Activated CD4-positive, alpha-beta memory T cell treated with anti-CD3 and anti-CD28 coated beads for 36 hours (primary cell): ENCODE data around the gene CAPS. TPM values are rescaled to one million over a fixed set of nuclear protein-coding genes. Genes with fewer than 3 reads are reported as not detected.

Experiments
- CTCF ChIA-PET: fragments of 350-600 bp; sonication (Branson Sonifier 250); formaldehyde crosslinking; loops from one replicate; lab custom pipeline; 2021; ENCODE audit warnings: antibody characterized with exemption, inconsistent platforms; lab: Charles Lee
- POLR2A ChIA-PET: fragments of 350-600 bp; sonication (Branson Sonifier 250); formaldehyde crosslinking; loops from one replicate; lab custom pipeline; 2021; ENCODE audit warnings: antibody characterized with exemption; lab: Charles Lee
- DNase-seq: peaks from one replicate; pipeline ENCODE4 v3.0.0-alpha.2; 2020
- H3K27ac Mint-ChIP-seq: one replicate; pipeline ENCODE4 v1.8.0; 2021; ENCODE audit warnings: mixed read lengths
- H3K27me3 Mint-ChIP-seq: one replicate; pipeline ENCODE4 v1.8.0; 2021; ENCODE audit warnings: mixed read lengths
- H3K36me3 Mint-ChIP-seq: one replicate; pipeline ENCODE4 v1.8.0; 2021; ENCODE audit warnings: mixed read lengths
- H3K4me1 Mint-ChIP-seq: one replicate; pipeline ENCODE4 v1.8.0; 2021; ENCODE audit warnings: low read depth, mixed read lengths
- H3K4me3 Mint-ChIP-seq: one replicate; pipeline ENCODE4 v1.8.0; 2021; ENCODE audit warnings: mild to moderate bottlenecking, mixed read lengths
- H3K9me3 Mint-ChIP-seq: one replicate; pipeline ENCODE4 v1.8.0; 2021; ENCODE audit warnings: mixed read lengths
- intact Hi-C: fragments of 100-400 bp; cut with micrococcal nuclease; formaldehyde crosslinking; loops from one replicate; pipeline ENCODE4 v1.15.1; 2023
- total RNA-seq, 2 experiments: library from RNA; stranded (reverse); gene quantifications; one replicate each; pipeline ENCODE4 v1.2.3, GENCODE V29; 2021

Gene CAPS
- total RNA-seq, 2 experiments from 2014 or later = 3.7 to 3.9 TPM

DNA sequence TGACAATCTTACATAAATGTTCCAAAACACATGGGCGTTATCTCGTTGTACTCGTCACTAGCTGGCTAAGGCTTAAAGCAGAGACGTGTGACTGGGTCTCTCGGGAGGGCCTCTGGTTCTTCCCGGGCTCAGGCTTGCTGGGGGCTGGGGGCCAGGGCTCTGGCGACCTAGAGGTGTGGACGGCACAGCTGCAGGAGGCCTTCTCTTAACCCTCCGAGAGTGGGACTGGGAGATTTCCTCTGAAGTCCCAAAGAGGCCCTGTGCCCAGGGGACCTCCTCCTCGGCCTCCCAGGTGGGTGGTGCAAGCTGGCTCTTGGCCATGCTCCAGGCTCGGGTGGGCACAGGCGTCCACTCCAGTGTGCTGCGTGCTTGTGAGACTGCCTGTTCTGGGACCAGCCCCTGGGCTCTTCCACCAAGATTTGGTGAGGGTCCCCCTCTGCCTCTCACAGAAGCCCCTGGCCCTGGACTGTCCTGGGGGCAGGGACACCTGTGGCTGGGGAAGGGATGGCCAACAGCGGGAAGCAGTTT is 2.2 kb downstream of the CAPS start:
- H3K36me3 Mint-ChIP-seq = peaks cover 5% of the 10 kb centered on the region
- H3K27ac Mint-ChIP-seq = no peak overlapping the region
- DNase-seq = no peak
- no peaks in the 10 kb centered on the region for H3K4me1 Mint-ChIP-seq
- no peaks in the 10 kb centered on the region for H3K9me3 Mint-ChIP-seq
- no peaks in the 10 kb centered on the region for H3K27me3 Mint-ChIP-seq
- POLR2A ChIA-PET = no interaction called here
- CTCF ChIA-PET = no interaction called here
- H3K4me3 Mint-ChIP-seq = no peak overlapping the region
- intact Hi-C loops = no loop called here

DNA sequence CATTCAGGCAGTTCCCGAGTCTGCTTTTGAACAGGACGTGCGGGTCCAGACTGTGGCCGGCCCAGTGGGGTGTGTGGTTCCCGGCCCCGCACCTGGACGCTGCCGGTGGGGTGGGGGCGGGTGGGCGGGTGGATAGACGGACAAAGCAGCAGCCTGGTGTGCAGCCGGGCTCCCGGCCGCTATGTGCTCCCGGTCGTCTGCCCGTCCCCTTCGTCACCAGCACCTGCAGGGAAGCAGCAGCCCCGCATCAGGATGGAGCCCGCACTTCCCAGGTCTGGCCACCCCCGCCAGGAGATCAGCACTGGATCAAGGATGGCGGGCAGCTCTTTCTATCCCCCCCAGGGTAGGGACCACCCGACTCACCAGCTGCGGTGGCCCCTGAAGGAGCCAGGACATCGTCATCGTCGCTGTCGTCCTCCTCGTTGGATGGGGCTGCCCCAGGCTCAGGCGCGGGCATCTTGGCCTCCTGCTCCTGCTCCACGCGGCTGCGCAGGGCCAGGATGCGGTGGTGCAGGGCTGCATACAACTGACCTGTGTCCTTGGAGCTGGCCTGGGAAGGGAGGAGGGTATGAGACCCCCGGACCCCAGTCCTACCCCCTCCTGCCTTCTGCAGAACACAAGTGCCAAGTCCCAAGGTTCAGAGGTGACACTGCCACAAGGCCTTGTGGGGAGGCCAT is 3.5 kb downstream of the CAPS start:
- POLR2A ChIA-PET = no interaction called here
- H3K4me1 Mint-ChIP-seq = no peaks in the 10 kb centered on the region
- H3K36me3 Mint-ChIP-seq = peaks cover 10% of the 10 kb centered on the region
- DNase-seq = no peak
- H3K27me3 Mint-ChIP-seq = no peaks in the 10 kb centered on the region
- intact Hi-C loops = no loop called here
- no peak overlapping the region for H3K4me3 Mint-ChIP-seq
- no peaks in the 10 kb centered on the region for H3K9me3 Mint-ChIP-seq
- CTCF ChIA-PET = no interaction called here
- no peak overlapping the region for H3K27ac Mint-ChIP-seq

- H3K27ac Mint-ChIP-seq = no peak overlapping the region
- no peak for DNase-seq
- CTCF ChIA-PET = interaction anchor here (1.1 kb wide), 1 partner anchor 50 kb away, joined by 6 read pairs; no protein-coding TSS in a partner anchor
- POLR2A ChIA-PET = no interaction called here
- intact Hi-C loops = no loop called here
- no peak overlapping the region for H3K4me3 Mint-ChIP-seq
- no peaks in the 10 kb centered on the region for H3K4me1 Mint-ChIP-seq
- peaks cover 18% of the 10 kb centered on the region for H3K36me3 Mint-ChIP-seq
- H3K9me3 Mint-ChIP-seq = no peaks in the 10 kb centered on the region
- H3K27me3 Mint-ChIP-seq = no peaks in the 10 kb centered on the region
Measured at GRCh38 chr19:5918463-5919079, 4.5 kb downstream of the CAPS start.

GRCh38 chr19:5921516-5922160 is 7.6 kb downstream of the CAPS start:
- POLR2A ChIA-PET = no interaction called here
- no peaks in the 10 kb centered on the region for H3K4me1 Mint-ChIP-seq
- H3K4me3 Mint-ChIP-seq = no peak overlapping the region
- no peaks in the 10 kb centered on the region for H3K9me3 Mint-ChIP-seq
- H3K27me3 Mint-ChIP-seq = no peaks in the 10 kb centered on the region
- no peak overlapping the region for H3K27ac Mint-ChIP-seq
- peaks cover 23% of the 10 kb centered on the region for H3K36me3 Mint-ChIP-seq
- intact Hi-C loops = no loop called here
- no peak for DNase-seq
- CTCF ChIA-PET = no interaction called here

- Mint-ChIP-seq H3K27me3 (no peaks in the 10 kb centered on the region), H3K4me3 (no peak overlapping the region), H3K27ac (no peak overlapping the region), H3K9me3 (no peaks in the 10 kb centered on the region), H3K4me1 (no peaks in the 10 kb centered on the region), H3K36me3 (peaks cover 24% of the 10 kb centered on the region)
- ChIA-PET POLR2A (no interaction called here), CTCF (no interaction called here)
- intact Hi-C loops = no loop called here
- DNase-seq = no peak
Measured at GRCh38 chr19:5922161-5922545, 8.1 kb downstream of the CAPS start.

- no peaks in the 10 kb centered on the region for H3K9me3 Mint-ChIP-seq
- no peak for DNase-seq
- ChIA-PET CTCF (interaction anchor here (0.7 kb wide), 1 partner anchor 45 kb away, joined by 3 read pairs; no protein-coding TSS in a partner anchor), POLR2A (no interaction called here)
- H3K4me3 Mint-ChIP-seq = no peak overlapping the region
- no peaks in the 10 kb centered on the region for H3K27me3 Mint-ChIP-seq
- no peaks in the 10 kb centered on the region for H3K4me1 Mint-ChIP-seq
- no peak overlapping the region for H3K27ac Mint-ChIP-seq
- intact Hi-C loops = no loop called here
- H3K36me3 Mint-ChIP-seq = peaks cover 27% of the 10 kb centered on the region
Measured at GRCh38 chr19:5923356-5923755, 9.3 kb downstream of the CAPS start.

DNA sequence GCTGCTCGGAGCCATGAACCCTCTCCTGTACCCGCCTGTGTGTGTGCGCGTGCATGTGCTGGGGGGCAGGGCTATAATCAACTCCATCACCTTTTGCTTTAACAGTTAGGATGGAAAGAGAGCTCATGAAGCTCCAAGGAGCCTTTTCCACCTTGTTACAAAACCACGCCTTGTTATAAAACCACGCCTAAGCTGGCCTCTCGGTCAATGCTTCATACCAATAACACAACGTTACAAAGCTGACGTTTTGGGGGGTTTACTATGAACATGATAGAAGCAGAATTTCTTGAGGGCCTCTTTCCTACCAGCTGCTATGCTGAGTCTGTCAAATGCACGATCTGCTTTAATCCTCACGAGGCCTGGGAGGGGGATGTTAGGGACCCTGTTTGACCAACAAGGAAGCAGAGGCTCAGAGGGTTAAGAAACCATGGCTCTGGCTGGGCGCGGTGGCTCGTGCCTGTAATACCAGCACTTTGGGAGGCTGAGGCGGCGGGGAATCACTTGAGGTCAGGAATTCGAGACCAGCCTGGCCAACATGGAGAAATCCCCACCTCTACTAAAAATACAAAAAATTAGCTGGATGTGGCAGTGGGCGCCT is 11.9 kb downstream of the CAPS start:
- H3K4me1 Mint-ChIP-seq = no peaks in the 10 kb centered on the region
- intact Hi-C loops = no loop called here
- H3K36me3 Mint-ChIP-seq = peaks cover 34% of the 10 kb centered on the region
- H3K27me3 Mint-ChIP-seq = no peaks in the 10 kb centered on the region
- H3K27ac Mint-ChIP-seq = no peak overlapping the region
- H3K4me3 Mint-ChIP-seq = no peak overlapping the region
- CTCF ChIA-PET = interaction anchor here (1.4 kb wide), 1 partner anchor 122 kb away, joined by 4 read pairs; no protein-coding TSS in a partner anchor
- H3K9me3 Mint-ChIP-seq = no peaks in the 10 kb centered on the region
- POLR2A ChIA-PET = no interaction called here
- no peak for DNase-seq

GRCh38 chr19:5926641-5927440 is 12.8 kb downstream of the CAPS start:
- no peaks in the 10 kb centered on the region for H3K9me3 Mint-ChIP-seq
- DNase-seq = no peak
- H3K27ac Mint-ChIP-seq = no peak overlapping the region
- H3K4me1 Mint-ChIP-seq = no peaks in the 10 kb centered on the region
- peaks cover 31% of the 10 kb centered on the region for H3K36me3 Mint-ChIP-seq
- intact Hi-C loops = no loop called here
- CTCF ChIA-PET = no interaction called here
- H3K4me3 Mint-ChIP-seq = no peak overlapping the region
- no peaks in the 10 kb centered on the region for H3K27me3 Mint-ChIP-seq
- POLR2A ChIA-PET = no interaction called here

DNA sequence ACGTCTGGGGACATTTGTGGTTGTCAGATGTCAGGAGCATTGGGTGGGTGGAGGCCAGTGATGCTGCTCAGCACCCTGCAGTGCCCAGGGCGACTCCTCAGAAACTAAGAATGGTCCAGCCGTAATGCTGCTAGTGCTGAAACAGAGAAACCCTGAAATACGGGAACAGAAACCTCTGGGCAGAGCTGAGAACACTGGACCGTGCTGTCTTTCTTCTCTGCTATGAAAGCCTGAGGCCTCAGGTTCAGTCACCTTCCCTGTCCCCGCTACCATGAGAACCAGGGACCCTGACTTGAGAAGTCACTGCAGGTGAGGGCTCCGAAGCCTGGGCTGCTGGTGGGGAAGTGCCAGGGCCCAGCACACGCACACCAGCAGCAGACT is 13.4 kb downstream of the CAPS start:
- no peaks in the 10 kb centered on the region for H3K9me3 Mint-ChIP-seq
- no peaks in the 10 kb centered on the region for H3K27me3 Mint-ChIP-seq
- no peak overlapping the region for H3K27ac Mint-ChIP-seq
- intact Hi-C loops = no loop called here
- H3K4me1 Mint-ChIP-seq = no peaks in the 10 kb centered on the region
- ChIA-PET CTCF (interaction anchor here (2.2 kb wide), 1 partner anchor 123 kb away, joined by 6 read pairs; no protein-coding TSS in a partner anchor), POLR2A (no interaction called here)
- peaks cover 29% of the 10 kb centered on the region for H3K36me3 Mint-ChIP-seq
- H3K4me3 Mint-ChIP-seq = no peak overlapping the region
- DNase-seq = no peak

DNA sequence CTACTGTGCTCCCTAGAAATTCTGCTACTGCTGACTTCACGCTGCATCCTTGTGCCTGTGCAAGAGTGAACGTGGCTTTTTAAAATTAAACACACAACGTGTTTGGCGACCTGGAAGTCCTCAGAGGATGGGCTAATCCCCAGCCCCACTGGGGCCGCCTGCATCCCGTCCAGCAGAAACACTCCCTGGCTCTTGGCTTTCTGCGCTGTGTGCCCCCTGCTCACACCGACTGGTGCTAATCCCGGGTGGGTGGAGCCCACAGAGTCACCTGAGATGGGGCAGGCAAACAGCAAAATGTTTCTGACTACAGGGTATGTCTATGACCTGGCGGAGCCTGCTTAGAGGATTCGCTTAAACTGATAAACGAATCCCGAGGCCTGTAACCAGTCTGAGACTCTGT is 15.1 kb downstream of the CAPS start:
- intact Hi-C loops = no loop called here
- H3K27ac Mint-ChIP-seq = no peak overlapping the region
- DNase-seq = no peak
- CTCF ChIA-PET = interaction anchor here (2.2 kb wide), 1 partner anchor 125 kb away, joined by 6 read pairs; no protein-coding TSS in a partner anchor
- no peaks in the 10 kb centered on the region for H3K9me3 Mint-ChIP-seq
- H3K27me3 Mint-ChIP-seq = no peaks in the 10 kb centered on the region
- H3K4me1 Mint-ChIP-seq = no peaks in the 10 kb centered on the region
- peaks cover 23% of the 10 kb centered on the region for H3K36me3 Mint-ChIP-seq
- POLR2A ChIA-PET = no interaction called here
- H3K4me3 Mint-ChIP-seq = no peak overlapping the region

- Mint-ChIP-seq H3K36me3 (peaks cover 22% of the 10 kb centered on the region), H3K27ac (no peak overlapping the region), H3K9me3 (no peaks in the 10 kb centered on the region), H3K4me1 (no peaks in the 10 kb centered on the region), H3K4me3 (no peak overlapping the region), H3K27me3 (no peaks in the 10 kb centered on the region)
- CTCF ChIA-PET = interaction anchor here (2.2 kb wide), 1 partner anchor 126 kb away, joined by 6 read pairs; no protein-coding TSS in a partner anchor
- DNase-seq = no peak
- intact Hi-C loops = no loop called here
- POLR2A ChIA-PET = no interaction called here
Measured at GRCh38 chr19:5929625-5930024, 15.6 kb downstream of the CAPS start.
